Gastroesophageal sphincter (tissue), 3 donors: ENCODE results near the gene NPL.

Experiments
- POLR2A ChIP-seq, 2 donors: fragments of 450-650 bp; IDR thresholded peaks; one replicate each; pipeline ENCODE4 v1.6.1; 2017; ENCODE audit warnings: antibody characterized with exemption in 2 of 2, mild to moderate bottlenecking in 2 of 2, moderate library complexity in 1 of 2
- TF ChIP-seq, protein P1 (sequence below), 4 experiments: fragments of 200-600 bp in 2 of 4; fragments of 450-650 bp in 2 of 4; sonication (generic) in 1 of 4; IDR thresholded peaks; one replicate each; pipeline ENCODE4 v1.5.1; 2017 to 2019; ENCODE audit warnings: antibody characterized with exemption in 4 of 4, mild to moderate bottlenecking in 2 of 4, moderate library complexity in 2 of 4

GRCh38 chr1:182835806-182836205, 46.2 kb downstream of the NPL start:
- TF ChIP-seq, protein P1, sequence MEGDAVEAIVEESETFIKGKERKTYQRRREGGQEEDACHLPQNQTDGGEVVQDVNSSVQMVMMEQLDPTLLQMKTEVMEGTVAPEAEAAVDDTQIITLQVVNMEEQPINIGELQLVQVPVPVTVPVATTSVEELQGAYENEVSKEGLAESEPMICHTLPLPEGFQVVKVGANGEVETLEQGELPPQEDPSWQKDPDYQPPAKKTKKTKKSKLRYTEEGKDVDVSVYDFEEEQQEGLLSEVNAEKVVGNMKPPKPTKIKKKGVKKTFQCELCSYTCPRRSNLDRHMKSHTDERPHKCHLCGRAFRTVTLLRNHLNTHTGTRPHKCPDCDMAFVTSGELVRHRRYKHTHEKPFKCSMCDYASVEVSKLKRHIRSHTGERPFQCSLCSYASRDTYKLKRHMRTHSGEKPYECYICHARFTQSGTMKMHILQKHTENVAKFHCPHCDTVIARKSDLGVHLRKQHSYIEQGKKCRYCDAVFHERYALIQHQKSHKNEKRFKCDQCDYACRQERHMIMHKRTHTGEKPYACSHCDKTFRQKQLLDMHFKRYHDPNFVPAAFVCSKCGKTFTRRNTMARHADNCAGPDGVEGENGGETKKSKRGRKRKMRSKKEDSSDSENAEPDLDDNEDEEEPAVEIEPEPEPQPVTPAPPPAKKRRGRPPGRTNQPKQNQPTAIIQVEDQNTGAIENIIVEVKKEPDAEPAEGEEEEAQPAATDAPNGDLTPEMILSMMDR (IDR thresholded peaks at IDR 0.05) = no peak
- TF ChIP-seq POLR2A (IDR thresholded peaks at IDR 0.05) = no peak
